ENCODE measurements around the gene ARID5B. TPM values are rescaled to one million over a fixed set of nuclear protein-coding genes. Genes with fewer than 3 reads are reported as not detected.

ARID5B gene
- total RNA-seq, 2 experiments from 2014 or later: 73.8 to 106 TPM

GRCh38 chr10:62053860-62054259 is 152.4 kb downstream of the ARID5B start:
- Mint-ChIP-seq H3K4me3 (peak overlapping the region; percentile 87), H3K4me1 (peaks cover 94% of the 10 kb centered on the region), H3K27ac (peak overlapping the region; percentile 100), H3K9me3 (ENCODE audit: low read depth) (no peaks in the 10 kb centered on the region), H3K27me3 (no peaks in the 10 kb centered on the region), H3K36me3 (ENCODE audit: low read depth) (peaks cover 98% of the 10 kb centered on the region)
- no peak for ATAC-seq
- ChIA-PET CTCF (interaction anchor here (0.9 to 1.8 kb wide), 13 partner anchors 7 to 191 kb away, joined by 3 to 10 read pairs (median 6); no protein-coding TSS in a partner anchor), POLR2A (interaction anchor here (0.6 to 2.7 kb wide), 11 partner anchors 10 to 156 kb away, joined by 3 to 20 read pairs (median 6); no protein-coding TSS in a partner anchor)
- intact Hi-C loops (cut with DNase I, micrococcal nuclease): loop anchor here in 1 of 2 experiments (5.0 to 10.0 kb wide), 2 partner anchors 681 to 1482 kb away; no protein-coding TSS in a partner anchor
- DNase-seq: no peak

GRCh38 chr10:62054408-62054807 is 152.9 kb downstream of the ARID5B start:
- ChIA-PET CTCF (interaction anchor here (0.6 to 1.8 kb wide), 12 partner anchors 8 to 191 kb away, joined by 3 to 7 read pairs (median 6); no protein-coding TSS in a partner anchor), POLR2A (interaction anchor here (0.6 to 2.7 kb wide), 16 partner anchors 8 to 189 kb away, joined by 3 to 20 read pairs (median 5); no protein-coding TSS in a partner anchor)
- Mint-ChIP-seq H3K4me1 (peaks cover 94% of the 10 kb centered on the region), H3K27me3 (no peaks in the 10 kb centered on the region), H3K36me3 (ENCODE audit: low read depth) (peaks cover 98% of the 10 kb centered on the region), H3K9me3 (ENCODE audit: low read depth) (no peaks in the 10 kb centered on the region), H3K4me3 (peak overlapping the region; percentile 87), H3K27ac (peak overlapping the region; percentile 100)
- ATAC-seq: peak; percentile 25
- peak; percentile 33 for DNase-seq
- intact Hi-C loops (cut with DNase I, micrococcal nuclease): loop anchor here in 1 of 2 experiments (5.0 to 10.0 kb wide), 2 partner anchors 680 to 1482 kb away; no protein-coding TSS in a partner anchor

GRCh38 chr10:62054830-62055229 is 153.3 kb downstream of the ARID5B start:
- no peak for DNase-seq
- H3K36me3 Mint-ChIP-seq (ENCODE audit: low read depth): peaks cover 98% of the 10 kb centered on the region
- intact Hi-C loops (cut with DNase I, micrococcal nuclease): loop anchor here in 1 of 2 experiments (5.0 to 10.0 kb wide), 2 partner anchors 680 to 1483 kb away; no protein-coding TSS in a partner anchor
- H3K27ac Mint-ChIP-seq: peak overlapping the region; percentile 100
- CTCF ChIA-PET: interaction anchor here (0.6 to 1.8 kb wide), 12 partner anchors 8 to 190 kb away, joined by 3 to 7 read pairs (median 6); no protein-coding TSS in a partner anchor
- peak; percentile 32 for ATAC-seq
- no peaks in the 10 kb centered on the region for H3K9me3 Mint-ChIP-seq (ENCODE audit: low read depth)
- H3K4me1 Mint-ChIP-seq: peaks cover 96% of the 10 kb centered on the region
- POLR2A ChIA-PET: interaction anchor here (0.6 to 2.7 kb wide), 14 partner anchors 9 to 189 kb away, joined by 3 to 20 read pairs (median 5); no protein-coding TSS in a partner anchor
- H3K4me3 Mint-ChIP-seq: peak overlapping the region; percentile 87
- no peaks in the 10 kb centered on the region for H3K27me3 Mint-ChIP-seq

GRCh38 chr10:62056219-62056618 is 154.7 kb downstream of the ARID5B start:
- Mint-ChIP-seq H3K36me3 (ENCODE audit: low read depth) (peaks cover 97% of the 10 kb centered on the region), H3K4me3 (peak overlapping the region; percentile 87), H3K4me1 (peaks cover 96% of the 10 kb centered on the region), H3K27me3 (no peaks in the 10 kb centered on the region), H3K27ac (peak overlapping the region; percentile 100), H3K9me3 (ENCODE audit: low read depth) (peaks cover 2% of the 10 kb centered on the region)
- CTCF ChIA-PET: interaction anchor here (0.7 to 2.0 kb wide), 8 partner anchors 9 to 160 kb away, joined by 3 to 6 read pairs (median 4); no protein-coding TSS in a partner anchor
- ATAC-seq (no peak), DNase-seq (no peak)
- intact Hi-C loops (cut with DNase I, micrococcal nuclease): loop anchor here in 1 of 2 experiments (10.0 kb wide), 1 partner anchor 679 kb away; no protein-coding TSS in a partner anchor
- POLR2A ChIA-PET: interaction anchor here (1.0 to 1.7 kb wide), 2 partner anchors 13 to 127 kb away, joined by 3 to 7 read pairs; no protein-coding TSS in a partner anchor

- Mint-ChIP-seq H3K4me1 (peaks cover 97% of the 10 kb centered on the region), H3K27ac (peak overlapping the region; percentile 100), H3K36me3 (ENCODE audit: low read depth) (peaks cover 99% of the 10 kb centered on the region), H3K9me3 (ENCODE audit: low read depth) (peaks cover 2% of the 10 kb centered on the region), H3K4me3 (peak overlapping the region; percentile 87), H3K27me3 (no peaks in the 10 kb centered on the region)
- intact Hi-C loops (cut with DNase I, micrococcal nuclease): loop anchor here in 1 of 2 experiments (10.0 kb wide), 1 partner anchor 678 kb away; no protein-coding TSS in a partner anchor
- ChIA-PET POLR2A (interaction anchor here (0.5 to 1.7 kb wide), 3 partner anchors 13 to 1278 kb away, joined by 3 to 7 read pairs (median 5); no protein-coding TSS in a partner anchor), CTCF (interaction anchor here (0.6 to 2.0 kb wide), 10 partner anchors 9 to 160 kb away, joined by 3 to 6 read pairs (median 4); no protein-coding TSS in a partner anchor)
- DNase-seq (no peak), ATAC-seq (no peak)
Observed at GRCh38 chr10:62056698-62057097, 155.2 kb downstream of the ARID5B start.

- Mint-ChIP-seq H3K4me1 (peaks cover 97% of the 10 kb centered on the region), H3K27me3 (no peaks in the 10 kb centered on the region), H3K4me3 (peak overlapping the region; percentile 87), H3K36me3 (ENCODE audit: low read depth) (peaks cover 99% of the 10 kb centered on the region), H3K27ac (peak overlapping the region; percentile 100), H3K9me3 (ENCODE audit: low read depth) (peaks cover 2% of the 10 kb centered on the region)
- POLR2A ChIA-PET: interaction anchor here (1.7 kb wide), 1 partner anchor 126 kb away, joined by 7 read pairs; no protein-coding TSS in a partner anchor
- CTCF ChIA-PET: interaction anchor here (0.6 to 2.0 kb wide), 4 partner anchors 12 to 55 kb away, joined by 4 to 6 read pairs (median 5); no protein-coding TSS in a partner anchor
- no peak for ATAC-seq
- intact Hi-C loops (cut with DNase I, micrococcal nuclease): loop anchor here in 1 of 2 experiments (10.0 kb wide), 1 partner anchor 677 kb away; no protein-coding TSS in a partner anchor
- DNase-seq: no peak
Observed at GRCh38 chr10:62057359-62057758, 155.9 kb downstream of the ARID5B start.

- Mint-ChIP-seq H3K27me3 (no peaks in the 10 kb centered on the region), H3K36me3 (ENCODE audit: low read depth) (peaks cover 99% of the 10 kb centered on the region), H3K9me3 (ENCODE audit: low read depth) (peaks cover 2% of the 10 kb centered on the region), H3K4me1 (peaks cover 97% of the 10 kb centered on the region), H3K27ac (peak overlapping the region; percentile 100), H3K4me3 (no peak overlapping the region)
- ChIA-PET POLR2A (no interaction called here), CTCF (interaction anchor here (1.7 to 2.0 kb wide), 2 partner anchors 12 to 20 kb away, joined by 4 to 5 read pairs; no protein-coding TSS in a partner anchor)
- intact Hi-C loops (cut with DNase I, micrococcal nuclease): loop anchor here in 1 of 2 experiments (10.0 kb wide), 1 partner anchor 677 kb away; no protein-coding TSS in a partner anchor
- ATAC-seq: no peak
- no peak for DNase-seq
Observed at GRCh38 chr10:62057850-62058249, 156.4 kb downstream of the ARID5B start.

GRCh38 chr10:62058476-62058875 is 157.0 kb downstream of the ARID5B start:
- peaks cover 97% of the 10 kb centered on the region for H3K4me1 Mint-ChIP-seq
- DNase-seq: no peak
- H3K4me3 Mint-ChIP-seq: peak overlapping the region; percentile 27
- H3K36me3 Mint-ChIP-seq (ENCODE audit: low read depth): peaks cover 99% of the 10 kb centered on the region
- CTCF ChIA-PET: interaction anchor here (1.4 to 1.7 kb wide), 2 partner anchors 20 to 130 kb away, joined by 4 to 5 read pairs; no protein-coding TSS in a partner anchor
- peaks cover 2% of the 10 kb centered on the region for H3K9me3 Mint-ChIP-seq (ENCODE audit: low read depth)
- intact Hi-C loops (cut with DNase I, micrococcal nuclease): loop anchor here in 1 of 2 experiments (10.0 kb wide), 1 partner anchor 676 kb away; no protein-coding TSS in a partner anchor
- ATAC-seq: no peak
- H3K27ac Mint-ChIP-seq: peak overlapping the region; percentile 55
- POLR2A ChIA-PET: interaction anchor here (0.6 to 2.5 kb wide), 3 partner anchors 8 to 125 kb away, joined by 3 to 8 read pairs (median 4); no protein-coding TSS in a partner anchor
- no peaks in the 10 kb centered on the region for H3K27me3 Mint-ChIP-seq

- DNase-seq (no peak), ATAC-seq (no peak)
- H3K36me3 Mint-ChIP-seq (ENCODE audit: low read depth): peaks cover 99% of the 10 kb centered on the region
- H3K9me3 Mint-ChIP-seq (ENCODE audit: low read depth): peaks cover 2% of the 10 kb centered on the region
- H3K27me3 Mint-ChIP-seq: no peaks in the 10 kb centered on the region
- ChIA-PET CTCF (interaction anchor here (0.6 to 1.8 kb wide), 3 partner anchors 10 to 129 kb away, joined by 3 to 7 read pairs (median 4); no protein-coding TSS in a partner anchor), POLR2A (interaction anchor here (0.6 to 2.5 kb wide), 4 partner anchors 8 to 1208 kb away, joined by 3 to 8 read pairs (median 4); no protein-coding TSS in a partner anchor)
- H3K4me3 Mint-ChIP-seq: no peak overlapping the region
- peak overlapping the region; percentile 55 for H3K27ac Mint-ChIP-seq
- peaks cover 97% of the 10 kb centered on the region for H3K4me1 Mint-ChIP-seq
- intact Hi-C loops (cut with DNase I, micrococcal nuclease): loop anchor here in 1 of 2 experiments (10.0 kb wide), 1 partner anchor 676 kb away; no protein-coding TSS in a partner anchor
Observed at GRCh38 chr10:62058896-62059216, 157.4 kb downstream of the ARID5B start.

GRCh38 chr10:62059217-62059920 is 157.9 kb downstream of the ARID5B start:
- Mint-ChIP-seq H3K9me3 (ENCODE audit: low read depth) (peaks cover 2% of the 10 kb centered on the region), H3K36me3 (ENCODE audit: low read depth) (peaks cover 99% of the 10 kb centered on the region), H3K4me3 (no peak overlapping the region), H3K27ac (peak overlapping the region; percentile 61), H3K4me1 (peaks cover 97% of the 10 kb centered on the region), H3K27me3 (no peaks in the 10 kb centered on the region)
- CTCF ChIA-PET: interaction anchor here (0.6 to 1.8 kb wide), 6 partner anchors 10 to 186 kb away, joined by 3 to 7 read pairs (median 5); no protein-coding TSS in a partner anchor
- DNase-seq: no peak
- intact Hi-C loops (cut with DNase I, micrococcal nuclease): loop anchor here in 1 of 2 experiments (10.0 kb wide), 1 partner anchor 675 kb away; no protein-coding TSS in a partner anchor
- ATAC-seq: no peak
- POLR2A ChIA-PET: interaction anchor here (0.7 to 2.5 kb wide), 3 partner anchors 9 to 1208 kb away, joined by 3 to 8 read pairs (median 4); no protein-coding TSS in a partner anchor

Measured in activated CD4-positive, alpha-beta T cell treated with anti-CD3 and anti-CD28 coated beads for 36 hours (primary cell).